NCI-H1694 (cell line): ENCODE results near the gene GDPD3.

Experiments used
- DNase-seq: peaks from one replicate; lab custom pipeline; 2025; lab: John Stamatoyannopoulos, UW

The GDPD3 gene

GRCh38 chr16:30054959-30055553 is 58.3 kb downstream of the GDPD3 start:
- DNase-seq: no peak
